22Rv1 (cell line): ENCODE results near the gene PTHLH.

Source experiments
- H3K27ac ChIP-seq: fragments of 450-650 bp; 2 replicates; pipeline ENCODE4 v1.5.1; 2017
- ZFX ChIP-seq: fragments of 450-650 bp; IDR thresholded peaks from 2 replicates; pipeline ENCODE4 v1.6.1; 2017; ENCODE audit warnings: antibody characterized with exemption, borderline replicate concordance
- TF ChIP-seq, protein P1 (sequence below): fragments of 450-650 bp; IDR thresholded peaks from 2 replicates; pipeline ENCODE4 v1.5.1; 2017; ENCODE audit warnings: mild to moderate bottlenecking

PTHLH gene

DNA sequence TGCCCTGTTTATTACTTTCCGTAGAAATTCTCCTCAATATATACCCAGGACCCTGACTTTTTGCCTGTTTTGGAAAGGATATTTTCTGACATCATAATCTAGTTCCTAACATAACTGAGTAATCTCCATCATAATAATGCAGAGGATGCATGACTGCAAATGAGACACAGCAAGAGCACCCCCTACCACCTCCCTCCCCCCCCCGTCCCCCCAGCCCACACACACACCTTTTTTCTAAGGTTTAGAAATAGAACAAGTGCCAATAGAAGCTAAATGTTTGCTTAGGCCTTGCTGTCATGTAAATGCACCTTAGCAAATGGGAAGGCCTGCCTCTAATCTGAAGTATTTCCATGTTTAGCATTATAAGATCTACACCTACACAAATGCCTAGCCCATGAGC, at the start of gene PTHLH:
TSS of gene PTHLH (minus strand) at position 13 of the 400 bp plus-strand sequence. CDS start 3,239 bp downstream, outside the sequence.
- TF ChIP-seq ZFX: no peak
- TF ChIP-seq, protein P1, sequence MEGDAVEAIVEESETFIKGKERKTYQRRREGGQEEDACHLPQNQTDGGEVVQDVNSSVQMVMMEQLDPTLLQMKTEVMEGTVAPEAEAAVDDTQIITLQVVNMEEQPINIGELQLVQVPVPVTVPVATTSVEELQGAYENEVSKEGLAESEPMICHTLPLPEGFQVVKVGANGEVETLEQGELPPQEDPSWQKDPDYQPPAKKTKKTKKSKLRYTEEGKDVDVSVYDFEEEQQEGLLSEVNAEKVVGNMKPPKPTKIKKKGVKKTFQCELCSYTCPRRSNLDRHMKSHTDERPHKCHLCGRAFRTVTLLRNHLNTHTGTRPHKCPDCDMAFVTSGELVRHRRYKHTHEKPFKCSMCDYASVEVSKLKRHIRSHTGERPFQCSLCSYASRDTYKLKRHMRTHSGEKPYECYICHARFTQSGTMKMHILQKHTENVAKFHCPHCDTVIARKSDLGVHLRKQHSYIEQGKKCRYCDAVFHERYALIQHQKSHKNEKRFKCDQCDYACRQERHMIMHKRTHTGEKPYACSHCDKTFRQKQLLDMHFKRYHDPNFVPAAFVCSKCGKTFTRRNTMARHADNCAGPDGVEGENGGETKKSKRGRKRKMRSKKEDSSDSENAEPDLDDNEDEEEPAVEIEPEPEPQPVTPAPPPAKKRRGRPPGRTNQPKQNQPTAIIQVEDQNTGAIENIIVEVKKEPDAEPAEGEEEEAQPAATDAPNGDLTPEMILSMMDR: no peak
- no peak within 1 kb of the TSS for H3K27ac ChIP-seq

DNA sequence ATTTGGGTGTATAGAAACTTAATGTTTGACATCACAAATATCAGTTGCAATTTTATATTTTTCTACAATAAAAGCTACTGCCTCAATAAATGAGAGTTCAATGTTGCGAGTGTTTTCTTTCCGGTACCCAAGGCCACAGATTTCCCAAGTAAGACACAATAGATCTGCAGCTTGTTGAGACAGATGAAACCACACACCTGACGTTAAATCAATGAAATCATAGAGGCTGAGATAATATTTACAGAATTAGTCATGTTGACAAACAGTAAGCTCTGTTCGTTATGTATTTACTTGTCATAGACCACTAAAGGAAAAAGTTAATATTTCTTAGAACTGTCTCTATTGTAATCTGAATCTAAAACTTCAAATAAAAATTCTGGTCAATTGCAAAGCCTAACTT, 49.2 kb upstream of the PTHLH start:
- TF ChIP-seq, protein P1: no peak
- TF ChIP-seq ZFX: no peak
- H3K27ac ChIP-seq: peak overlapping the region; percentile 41

DNA sequence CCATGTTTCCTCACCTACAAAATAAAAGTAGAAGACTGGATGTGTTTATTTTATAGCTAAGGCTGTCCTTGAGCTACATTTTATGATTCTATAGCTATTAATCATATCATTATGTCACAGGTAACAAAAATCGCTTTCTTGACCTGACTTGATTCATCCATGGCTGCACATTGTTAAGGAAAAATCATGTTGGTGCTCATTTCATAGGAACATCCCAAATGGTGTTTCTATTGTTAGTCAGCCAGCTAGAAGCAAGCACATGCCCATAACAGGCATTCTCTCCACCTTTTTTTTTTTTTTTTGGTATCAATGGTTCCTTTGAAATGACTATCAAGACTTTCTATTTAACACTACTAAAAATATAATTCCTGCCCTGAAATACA, 45.3 kb upstream of the PTHLH start:
- TF ChIP-seq, protein P1: no peak
- no peak for TF ChIP-seq ZFX
- H3K27ac ChIP-seq: no peak overlapping the region

DNA sequence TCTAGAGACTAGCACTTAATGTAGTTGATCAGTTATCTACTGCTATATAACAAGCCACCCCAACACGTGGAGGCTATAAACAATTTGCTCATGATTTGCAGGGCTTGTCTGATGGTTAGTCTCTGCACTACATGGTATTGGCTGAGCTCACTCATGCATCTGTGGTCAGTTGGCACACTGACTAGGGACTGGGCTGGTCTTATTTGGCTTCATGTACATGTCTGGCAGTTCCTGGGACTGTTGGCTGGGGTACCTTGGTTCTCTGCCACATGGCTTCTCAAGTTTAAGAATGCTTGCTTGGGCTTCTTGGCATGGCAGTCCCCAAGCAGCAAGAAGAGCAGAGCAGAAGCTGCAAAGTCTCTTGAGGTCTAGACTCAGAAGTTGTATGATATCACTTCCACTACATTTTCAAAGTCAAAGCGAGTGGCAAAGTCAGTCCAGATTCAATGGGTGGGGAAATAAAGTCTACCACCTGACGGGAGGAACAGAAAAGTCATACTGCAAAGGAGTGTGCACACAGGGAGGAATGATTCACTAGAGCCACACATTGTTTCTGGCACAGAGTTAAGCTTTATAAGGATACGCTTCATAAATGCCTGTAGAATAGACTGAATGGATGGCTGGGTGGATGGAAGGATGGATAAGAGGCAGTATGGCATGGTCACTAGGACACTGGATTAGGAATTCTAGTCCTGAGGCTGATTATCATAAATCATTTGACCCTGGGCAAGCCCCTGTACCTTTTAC, 44.8 kb upstream of the PTHLH start:
- no peak overlapping the region for H3K27ac ChIP-seq
- TF ChIP-seq ZFX: no peak
- TF ChIP-seq, protein P1: no peak

DNA sequence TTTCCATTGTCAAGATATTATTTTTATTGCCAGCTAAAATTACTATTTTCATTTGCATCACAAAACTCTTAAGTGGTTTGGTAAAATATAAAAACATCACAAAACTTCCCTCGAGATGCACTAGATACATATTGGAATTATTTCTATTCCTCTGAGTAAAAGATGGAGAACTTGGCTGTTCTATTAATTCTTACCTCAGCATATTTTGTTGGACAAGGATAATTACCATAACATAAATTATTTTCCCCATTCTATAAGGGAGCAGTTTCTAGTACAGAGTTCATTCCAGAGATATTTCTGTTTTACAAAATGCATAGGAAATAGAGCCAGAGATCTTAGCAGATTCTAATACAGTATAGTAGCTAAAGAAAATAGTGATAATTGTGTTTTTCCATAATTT, 42.6 kb upstream of the PTHLH start:
- no peak for TF ChIP-seq ZFX
- TF ChIP-seq, protein P1: no peak
- H3K27ac ChIP-seq: no peak overlapping the region

DNA sequence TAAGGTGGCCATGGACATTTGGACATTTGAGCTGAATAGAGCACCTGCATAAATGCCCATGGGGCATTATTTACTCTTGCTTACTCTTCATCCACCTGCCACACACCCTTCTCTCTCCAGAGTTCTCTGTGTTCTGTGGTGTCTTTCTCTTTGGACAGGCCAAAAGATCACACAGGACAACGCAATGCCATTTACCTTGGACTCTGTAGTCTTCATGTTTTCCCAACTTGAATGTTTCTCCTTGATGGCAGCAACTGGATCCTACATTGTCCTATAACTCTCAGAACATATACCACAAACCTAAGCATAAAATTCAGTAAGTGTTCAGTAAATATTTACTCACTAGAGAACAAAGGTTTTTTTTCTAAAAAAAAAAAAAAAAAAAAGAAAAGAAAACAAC, 41.7 kb upstream of the PTHLH start:
- TF ChIP-seq, protein P1: no peak
- TF ChIP-seq ZFX: no peak
- H3K27ac ChIP-seq: no peak overlapping the region

DNA sequence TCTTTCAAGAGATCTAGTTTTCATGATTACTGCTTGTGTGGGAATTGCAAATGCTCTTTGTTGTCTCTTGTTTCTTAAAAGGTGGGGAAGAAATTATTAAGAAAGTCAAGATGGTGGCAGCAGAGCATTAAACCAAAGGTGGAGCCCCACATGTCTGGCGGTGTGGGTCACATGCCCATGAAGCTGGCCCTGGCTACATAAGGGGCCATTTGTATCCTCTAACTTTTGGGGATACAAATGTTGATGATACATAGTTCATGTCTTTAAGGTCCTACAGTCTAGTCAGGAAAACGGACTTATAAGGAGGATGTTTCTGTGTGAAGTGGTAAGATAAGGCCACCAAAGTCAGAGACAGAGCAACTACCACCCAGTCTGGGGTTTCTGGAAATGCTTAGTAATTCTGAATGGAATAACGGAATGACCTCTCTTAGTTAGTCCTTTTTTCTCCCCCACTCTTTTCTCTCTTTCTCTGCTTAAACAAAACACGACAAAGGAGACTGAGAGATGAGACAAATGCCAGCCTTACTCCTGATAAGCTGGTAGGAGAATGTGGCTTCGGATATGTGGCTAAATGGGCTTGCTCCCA, 39.9 kb upstream of the PTHLH start:
- TF ChIP-seq, protein P1: no peak
- H3K27ac ChIP-seq: no peak overlapping the region
